ENCODE measurements around the gene PHLDA1.

- TF ChIP-seq CTCF (conservative IDR thresholded peaks at IDR 0.05; ENCODE audit: low read depth, low read length): no peak
- no peak for TF ChIP-seq MXI1 (IDR thresholded peaks at IDR 0.05; ENCODE audit: borderline replicate concordance, low read depth, low read length)
Measured at GRCh38 chr12:76018672-76019071, 12.9 kb downstream of the PHLDA1 start.
